CD14-positive monocyte (primary cell): ENCODE measurements around the gene CES2. TPM values are rescaled to one million over a fixed set of nuclear protein-coding genes. Genes with fewer than 3 reads are reported as not detected.

ENCODE experiments used
- DNase-seq, 3 donors: peaks; one replicate each; pipeline ENCODE4 v3.0.0-alpha.2; 2011 to 2022
- H2AFZ ChIP-seq: 2 replicates; pipeline ENCODE4 v1.6.0; 2012; ENCODE audit warnings: mild to moderate bottlenecking, low read depth, low read length, inconsistent platforms; ENCODE audit not compliant: insufficient read depth, poor library complexity, severe bottlenecking
- H3K27ac ChIP-seq, 2 donors: 1 replicate in 1 of 2; 2 replicates in 1 of 2; pipeline ENCODE4 v1.5.1; 2012 to 2013; ENCODE audit warnings: low read length in 2 of 2, control low read depth in 1 of 2, inconsistent platforms in 1 of 2, low read depth in 1 of 2, mild to moderate bottlenecking in 1 of 2
- H3K27me3 ChIP-seq, 2 donors: one replicate each; pipeline versions ENCODE4 v1.6.0 to v1.6.1; 2011 to 2013; ENCODE audit warnings: low read length in 2 of 2; ENCODE audit not compliant: control insufficient read depth in 2 of 2, insufficient read depth in 2 of 2
- H3K36me3 ChIP-seq, 2 donors: replicated peaks in 1 of 2; 1 replicate in 1 of 2; 2 replicates in 1 of 2; pipeline versions ENCODE4 v1.5.1 to v1.6.1; 2012 to 2013; ENCODE audit warnings: low read length in 2 of 2, control low read depth in 1 of 2, inconsistent platforms in 1 of 2, mild to moderate bottlenecking in 1 of 2; ENCODE audit not compliant: insufficient read depth in 2 of 2, control insufficient read depth in 1 of 2
- H3K4me1 ChIP-seq, 2 donors: 1 replicate in 1 of 2; 2 replicates in 1 of 2; pipeline versions ENCODE4 v1.5.1 to v1.6.1; 2012 to 2013; ENCODE audit warnings: low read length in 2 of 2, control low read depth in 1 of 2, inconsistent platforms in 1 of 2, mild to moderate bottlenecking in 1 of 2, moderate library complexity in 1 of 2; ENCODE audit not compliant: insufficient read depth in 2 of 2, control insufficient read depth in 1 of 2
- H3K4me2 ChIP-seq: replicated peaks from 2 replicates; pipeline ENCODE3; 2012; ENCODE audit warnings: low read length, moderate library complexity, mild to moderate bottlenecking; ENCODE audit not compliant: poor library complexity, severe bottlenecking; ENCODE audit errors: extremely low read depth
- H3K4me3 ChIP-seq, 3 experiments: fragments of 200-600 bp in 1 of 3; sonication (generic) in 1 of 3; replicated peaks in 1 of 3; 1 replicate in 2 of 3; 2 replicates in 1 of 3; pipeline ENCODE4 v1.5.1; 2011 to 2013; ENCODE audit warnings: low read length in 3 of 3, mild to moderate bottlenecking in 3 of 3, control low read depth in 2 of 3, low read depth in 2 of 3, inconsistent platforms in 1 of 3, moderate library complexity in 1 of 3
- H3K79me2 ChIP-seq: 2 replicates; pipeline ENCODE4 v1.6.0; 2012; ENCODE audit warnings: mild to moderate bottlenecking, control low read depth, inconsistent platforms, low read length, moderate library complexity; ENCODE audit not compliant: insufficient read depth
- H3K9ac ChIP-seq: 2 replicates; pipeline ENCODE4 v1.6.0; 2017; ENCODE audit warnings: low read length, mild to moderate bottlenecking; ENCODE audit not compliant: insufficient read depth, poor library complexity, severe bottlenecking
- H3K9me3 ChIP-seq, 2 donors: replicated peaks in 1 of 2; 1 replicate in 1 of 2; 2 replicates in 1 of 2; pipeline versions ENCODE4 v1.5.1 to v1.6.1; 2012 to 2013; ENCODE audit warnings: low read length in 2 of 2, control low read depth in 1 of 2; ENCODE audit not compliant: control insufficient read depth in 1 of 2, insufficient read depth in 1 of 2
- H4K20me1 ChIP-seq: 2 replicates; pipeline ENCODE4 v1.6.0; 2012; ENCODE audit warnings: mild to moderate bottlenecking, low read length, control low read depth, moderate library complexity; ENCODE audit not compliant: insufficient read depth
- H3K27ac Mint-ChIP-seq, 7 donors: one replicate each; pipeline ENCODE4 v1.8.0; 2020; ENCODE audit warnings: mild to moderate bottlenecking in 7 of 7, mixed read lengths in 7 of 7, moderate library complexity in 6 of 7, inconsistent platforms in 2 of 7
- H3K27me3 Mint-ChIP-seq, 3 donors: one replicate each; pipeline ENCODE4 v1.8.0; 2021 to 2022; ENCODE audit warnings: low read depth in 3 of 3, mild to moderate bottlenecking in 3 of 3, mixed read lengths in 3 of 3, moderate library complexity in 3 of 3, inconsistent platforms in 1 of 3
- H3K36me3 Mint-ChIP-seq, 2 donors: one replicate each; pipeline ENCODE4 v1.8.0; 2020; ENCODE audit warnings: mixed read lengths in 2 of 2, inconsistent platforms in 1 of 2, mild to moderate bottlenecking in 1 of 2
- H3K4me1 Mint-ChIP-seq: one replicate; pipeline ENCODE4 v1.8.0; 2020; ENCODE audit warnings: mild to moderate bottlenecking, mixed read lengths
- H3K4me3 Mint-ChIP-seq, 2 donors: one replicate each; pipeline ENCODE4 v1.8.0; 2020; ENCODE audit warnings: mild to moderate bottlenecking in 2 of 2, mixed read lengths in 2 of 2, moderate library complexity in 1 of 2
- H3K9me3 Mint-ChIP-seq, 7 donors: one replicate each; pipeline ENCODE4 v1.8.0; 2020 to 2022; ENCODE audit warnings: mixed read lengths in 7 of 7, mild to moderate bottlenecking in 6 of 7, moderate library complexity in 6 of 7, inconsistent platforms in 2 of 7
- WGBS: methylation state at CpG from one replicate; pipeline ENCODE4 v1.1.5; 2013; ENCODE audit warnings: missing lambda C conversion rate; ENCODE audit not compliant: insufficient coverage; 5-methylcytosine and 5-hydroxymethylcytosine counted together
- intact Hi-C, 2 donors: fragments of 100-400 bp; cut with micrococcal nuclease; formaldehyde crosslinking; loops; one replicate each; pipeline versions ENCODE4 v1.15.0 to v1.15.1; 2023
- polyA plus RNA-seq, 3 donors: library from polyadenylated mRNA; depleted of rRNA in 1 of 3; unstranded in 2 of 3; stranded (reverse) in 1 of 3; fragments of 300-500 nt in 2 of 3; fragments of >200 nt in 1 of 3; fragmentation: Illumina TruSeq in 2 of 3; gene quantifications; 1 replicate in 2 of 3; 2 replicates in 1 of 3; pipeline ENCODE4 v1.2.3, GENCODE V29; 2012 to 2021
- TF ChIP-seq, protein P1 (sequence below): fragments of 200-600 bp; IDR thresholded peaks from one replicate; pipeline ENCODE4 v1.8.0; 2022; ENCODE audit warnings: antibody characterized with exemption, mild to moderate bottlenecking

CES2 gene
- polyA plus RNA-seq, 3 donors, result 14.0 to 29.0 (median 23.2) TPM

GRCh38 chr16:66964049-66964448, 28.7 kb downstream of the CES2 start:
- Histone ChIP-seq H3K79me2 (no peaks in the 10 kb centered on the region), H2AFZ (no peak overlapping the region), H4K20me1 (no peaks in the 10 kb centered on the region), H3K36me3 (no peaks in the 10 kb centered on the region), H3K4me3 (no peak overlapping the region), H3K4me2 (no peak overlapping the region), H3K4me1 (peaks cover 38 to 40% of the 10 kb centered on the region in 2 donors), H3K9ac (no peak overlapping the region), H3K27ac (no peak overlapping the region), H3K27me3 (no peaks in the 10 kb centered on the region), H3K9me3 (no peaks in the 10 kb centered on the region)
- intact Hi-C loops, result no loop called here
- TF ChIP-seq, protein P1, sequence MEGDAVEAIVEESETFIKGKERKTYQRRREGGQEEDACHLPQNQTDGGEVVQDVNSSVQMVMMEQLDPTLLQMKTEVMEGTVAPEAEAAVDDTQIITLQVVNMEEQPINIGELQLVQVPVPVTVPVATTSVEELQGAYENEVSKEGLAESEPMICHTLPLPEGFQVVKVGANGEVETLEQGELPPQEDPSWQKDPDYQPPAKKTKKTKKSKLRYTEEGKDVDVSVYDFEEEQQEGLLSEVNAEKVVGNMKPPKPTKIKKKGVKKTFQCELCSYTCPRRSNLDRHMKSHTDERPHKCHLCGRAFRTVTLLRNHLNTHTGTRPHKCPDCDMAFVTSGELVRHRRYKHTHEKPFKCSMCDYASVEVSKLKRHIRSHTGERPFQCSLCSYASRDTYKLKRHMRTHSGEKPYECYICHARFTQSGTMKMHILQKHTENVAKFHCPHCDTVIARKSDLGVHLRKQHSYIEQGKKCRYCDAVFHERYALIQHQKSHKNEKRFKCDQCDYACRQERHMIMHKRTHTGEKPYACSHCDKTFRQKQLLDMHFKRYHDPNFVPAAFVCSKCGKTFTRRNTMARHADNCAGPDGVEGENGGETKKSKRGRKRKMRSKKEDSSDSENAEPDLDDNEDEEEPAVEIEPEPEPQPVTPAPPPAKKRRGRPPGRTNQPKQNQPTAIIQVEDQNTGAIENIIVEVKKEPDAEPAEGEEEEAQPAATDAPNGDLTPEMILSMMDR, result no peak
- 90% methylated on average over 6 of the region's 6 CpGs for WGBS
- Mint-ChIP-seq H3K27me3 (peaks cover 3 to 6% (median 4%) of the 10 kb centered on the region in 3 donors), H3K4me1 (peaks cover 38% of the 10 kb centered on the region), H3K36me3 (no peaks in the 10 kb centered on the region), H3K4me3 (no peak overlapping the region), H3K27ac (peak overlapping the region in 2 of 7 donors; percentile 56 to 63), H3K9me3 (peaks cover 0 to 2% (median 0%) of the 10 kb centered on the region in 7 donors)
- DNase-seq, result no peak

- H3K27ac ChIP-seq, result no peak overlapping the region
- H3K4me1 ChIP-seq, result no peaks in the 10 kb centered on the region
- Mint-ChIP-seq H3K27ac (no peak overlapping the region), H3K4me3 (no peak overlapping the region), H3K27me3 (peaks cover 4 to 8% (median 5%) of the 10 kb centered on the region in 3 donors), H3K4me1 (no peaks in the 10 kb centered on the region), H3K9me3 (peaks cover 0 to 2% (median 0%) of the 10 kb centered on the region in 7 donors), H3K36me3 (no peaks in the 10 kb centered on the region)
- intact Hi-C loops, result no loop called here
- H4K20me1 ChIP-seq, result no peaks in the 10 kb centered on the region
- TF ChIP-seq, protein P1, result no peak
- no peak overlapping the region for H3K4me3 ChIP-seq
- DNase-seq, result no peak
- H3K36me3 ChIP-seq, result no peaks in the 10 kb centered on the region
- WGBS, result 100% methylated on average over 4 of the region's 5 CpGs
- H3K4me2 ChIP-seq, result no peak overlapping the region
- H3K9ac ChIP-seq, result no peak overlapping the region
- no peaks in the 10 kb centered on the region for H3K79me2 ChIP-seq
- no peaks in the 10 kb centered on the region for H3K27me3 ChIP-seq
- no peaks in the 10 kb centered on the region for H3K9me3 ChIP-seq
- H2AFZ ChIP-seq, result no peak overlapping the region
Measured at GRCh38 chr16:66968847-66969246, 33.5 kb downstream of the CES2 start.
